NCI-H446 treated with DMSO at 0.1 percent for 48 hours (cell line): ENCODE measurements around the gene MCC.
"Not testable (repeated sequence)": the region's sequence is repeated elsewhere in the genome, so short reads cannot be mapped to it uniquely, and the experiment has no call there.

Experiments
- DNase-seq: peaks from one replicate; lab custom pipeline; 2025; lab: John Stamatoyannopoulos, UW

Gene MCC

DNA sequence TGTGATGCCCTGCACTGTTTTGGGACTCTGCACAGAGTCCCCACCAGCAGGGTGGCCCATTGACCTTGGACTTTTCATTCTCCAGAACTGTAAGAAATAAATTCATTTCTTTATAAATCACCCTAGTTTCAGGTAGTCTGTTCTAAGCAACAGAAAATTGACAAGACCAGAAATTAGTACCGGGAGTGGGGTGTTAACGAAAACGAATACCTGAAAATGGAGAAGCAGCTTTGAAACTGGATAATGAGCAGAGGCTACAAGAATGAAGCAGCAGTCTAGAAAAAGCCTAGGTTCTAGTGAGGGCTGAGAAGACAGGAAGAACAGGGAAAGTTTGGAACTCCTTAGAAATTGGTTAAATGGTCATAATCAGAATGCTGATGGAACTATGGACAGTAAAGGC, 2.1 kb upstream of the MCC start:
- no peak for DNase-seq

DNA sequence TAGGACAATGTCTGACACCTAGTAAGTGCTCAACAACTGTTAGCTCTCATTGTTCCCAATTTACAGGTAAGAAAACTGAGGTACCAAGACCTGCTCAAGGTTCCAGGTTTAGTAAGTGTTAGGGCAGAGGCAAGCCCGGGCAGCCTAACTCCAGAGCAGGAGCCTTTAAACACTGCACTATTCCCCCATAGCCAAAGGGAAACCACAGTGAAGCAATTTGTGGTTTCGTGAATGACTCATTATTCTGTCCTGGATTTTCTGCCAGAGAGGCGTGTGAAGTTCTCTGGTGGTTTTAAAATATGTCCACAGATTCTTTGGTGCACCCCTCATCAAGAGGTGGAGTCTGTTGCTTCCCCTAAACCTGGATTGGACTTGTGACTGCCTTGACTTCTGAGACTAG, 1.0 kb upstream of the MCC start:
- no peak for DNase-seq

DNA sequence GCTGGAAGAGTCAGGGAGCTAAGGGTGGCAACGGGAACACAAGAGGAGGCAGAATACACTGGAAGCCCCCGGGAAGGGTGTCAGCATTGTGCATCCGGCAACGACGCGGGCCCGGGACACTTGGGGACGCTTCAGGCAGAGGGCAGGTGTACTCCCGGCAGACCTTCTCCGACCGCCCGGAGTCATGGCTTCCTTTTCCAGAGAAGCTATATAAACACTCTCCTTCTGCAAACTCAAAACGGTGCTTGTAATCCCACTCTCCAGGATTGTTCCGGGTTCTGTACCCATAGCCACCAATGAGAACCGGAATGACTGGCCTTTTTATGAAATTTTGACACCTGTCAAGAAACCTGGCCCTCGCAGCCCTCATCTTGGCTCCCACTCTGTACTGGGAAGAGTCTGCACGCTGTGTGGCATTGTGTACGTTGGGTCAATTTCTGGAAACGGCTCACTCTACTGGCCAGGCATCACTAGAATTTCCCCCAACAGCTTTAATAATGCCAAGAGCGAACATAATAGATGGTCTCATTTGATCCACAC, 462 bp upstream of the MCC start:
- DNase-seq = no peak

DNA sequence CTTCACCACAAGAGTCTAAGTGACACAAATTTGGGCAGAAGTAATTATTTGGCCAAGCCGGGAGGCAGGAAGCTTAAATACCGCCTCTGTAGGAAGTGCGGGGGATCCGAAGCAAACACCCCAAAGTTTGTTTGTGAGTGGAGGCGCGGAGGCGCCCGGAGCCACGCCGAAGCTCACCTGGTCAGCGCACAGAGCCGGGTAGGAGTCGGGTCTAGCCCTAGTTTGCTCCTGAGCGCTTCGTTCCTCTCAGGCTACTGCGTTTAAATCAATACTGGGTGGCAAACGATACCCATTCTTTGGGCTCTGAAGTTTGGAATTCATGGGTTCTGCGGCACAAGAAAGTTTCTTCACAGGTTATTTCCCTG, 855 bp downstream of the MCC start:
- DNase-seq = no peak

DNA sequence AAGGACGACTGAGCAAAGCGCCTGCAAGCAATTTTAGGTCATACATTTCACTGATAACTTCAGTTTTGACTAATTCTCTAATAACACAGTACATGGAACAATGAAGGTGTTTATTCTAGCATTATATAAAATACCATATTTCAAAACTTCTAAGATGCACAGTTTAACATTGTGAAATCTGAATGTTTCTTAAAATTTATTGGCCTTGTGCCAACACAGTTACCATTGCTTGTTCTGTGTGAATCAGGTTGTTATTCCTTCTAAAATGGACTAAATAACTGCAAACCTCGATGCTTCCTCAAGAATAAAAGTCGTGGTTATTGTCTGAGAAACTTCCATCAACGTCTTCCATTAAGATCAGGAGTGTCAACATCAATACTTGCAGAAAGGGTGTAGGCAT, 8.0 kb downstream of the MCC start:
- DNase-seq = no peak

DNA sequence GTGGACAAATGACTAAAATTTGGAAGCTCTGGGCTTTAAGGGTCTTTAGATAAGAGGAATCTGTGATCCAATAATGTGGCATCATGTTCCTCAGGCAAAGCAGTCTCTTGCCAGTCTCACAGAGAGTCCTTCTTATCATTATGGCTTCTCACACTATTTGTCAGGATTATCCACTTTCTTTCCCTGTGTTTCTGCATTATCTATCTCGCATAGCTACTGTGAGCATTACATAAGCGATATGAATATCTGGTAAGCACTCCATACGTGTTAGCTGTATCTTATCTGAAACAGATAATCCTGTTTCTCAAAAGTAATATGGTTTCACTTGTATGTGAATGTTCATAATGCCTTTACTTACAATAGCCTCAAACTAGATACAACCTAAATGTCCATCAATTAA, 9.6 kb downstream of the MCC start:
- DNase-seq = no peak

DNA sequence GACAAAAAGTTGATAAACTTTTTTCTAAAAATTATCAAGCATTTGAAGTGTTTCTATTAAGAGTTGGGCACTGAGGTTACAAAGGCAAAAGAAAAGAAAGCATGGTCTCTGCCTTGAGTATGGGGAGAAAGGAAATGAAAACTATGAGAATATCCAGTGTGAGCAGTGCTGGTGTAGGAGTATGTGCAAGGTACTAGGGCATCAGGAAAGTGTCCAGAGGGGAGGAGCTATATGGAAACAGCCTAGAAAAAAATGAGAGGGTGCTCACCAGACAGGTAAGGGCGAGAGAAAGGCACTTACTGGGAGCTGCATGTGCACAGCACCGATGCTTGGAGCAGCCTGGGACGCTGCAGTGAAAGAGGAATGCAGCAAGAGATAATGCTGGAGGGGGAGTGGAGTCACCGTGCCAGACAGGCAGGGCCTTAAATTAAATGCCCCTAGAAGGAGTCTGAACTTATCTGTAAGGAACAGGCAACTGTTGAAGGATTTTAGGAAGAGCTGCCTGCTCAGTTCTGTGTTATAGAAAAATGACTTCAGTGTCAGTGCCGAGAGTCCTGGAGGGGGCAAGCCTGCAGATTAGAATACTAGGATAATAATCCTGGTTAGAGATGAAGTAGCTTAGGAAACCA, 14.0 kb downstream of the MCC start:
- DNase-seq = no peak

DNA sequence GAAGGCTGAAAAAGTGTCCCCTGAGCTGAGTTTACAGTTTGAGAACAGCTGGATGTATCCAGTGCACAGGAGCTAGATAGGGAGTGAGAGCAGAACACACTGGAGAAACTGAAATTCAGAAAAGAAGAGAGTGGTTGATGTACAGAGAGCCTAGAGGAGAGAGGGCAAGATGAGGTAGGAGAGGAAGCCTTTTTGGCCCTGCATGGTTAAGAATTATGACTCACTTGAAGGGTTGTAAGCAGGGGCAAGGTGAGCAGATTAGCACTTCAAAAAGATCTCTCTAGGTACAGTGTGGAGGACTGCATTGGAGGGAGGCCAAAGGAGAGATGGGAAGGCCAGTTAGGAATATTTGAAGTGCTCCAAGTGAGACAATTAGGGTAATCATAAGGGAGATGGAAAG, 25.2 kb downstream of the MCC start:
- DNase-seq = no peak

DNA sequence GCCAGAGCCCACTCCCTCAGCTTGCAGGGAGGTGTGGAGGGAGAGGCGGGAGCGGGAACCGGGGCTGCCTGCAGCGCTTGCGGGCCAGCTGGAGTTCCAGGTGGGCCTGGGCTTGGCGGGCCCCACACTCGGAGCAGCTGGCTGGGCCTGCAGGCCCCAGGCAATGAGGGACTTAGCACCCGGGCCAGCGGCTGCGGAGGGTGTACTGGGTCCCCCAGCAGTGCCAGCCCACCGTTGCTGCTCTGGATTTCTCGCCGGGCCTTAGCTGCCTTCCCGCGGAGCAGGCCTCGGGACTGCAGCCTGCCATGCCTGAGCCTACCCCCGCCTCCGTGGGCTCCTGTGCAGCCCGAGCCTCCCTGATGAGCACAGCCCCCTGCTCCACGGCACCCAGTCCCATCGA, 31.1 kb downstream of the MCC start:
- not testable (repeated sequence) for DNase-seq

DNA sequence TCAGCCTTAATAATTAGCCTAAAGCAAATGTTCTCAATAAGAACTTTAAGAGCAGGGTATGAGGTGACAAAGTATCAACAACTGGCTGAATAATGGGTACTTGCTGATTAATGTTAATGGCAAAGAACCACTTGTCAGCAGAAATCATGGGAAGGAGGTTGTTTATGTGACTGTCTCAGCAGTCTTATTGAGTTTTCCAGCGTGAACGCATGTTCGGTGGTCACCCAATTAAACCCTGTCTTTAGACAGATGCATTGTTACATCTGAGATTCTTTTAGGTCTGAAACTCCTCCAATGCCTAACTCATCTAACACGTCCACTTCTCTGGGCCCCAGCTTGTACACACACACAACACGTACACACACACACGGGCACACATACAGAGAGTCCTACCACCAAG, 35.3 kb downstream of the MCC start:
- no peak for DNase-seq

DNA sequence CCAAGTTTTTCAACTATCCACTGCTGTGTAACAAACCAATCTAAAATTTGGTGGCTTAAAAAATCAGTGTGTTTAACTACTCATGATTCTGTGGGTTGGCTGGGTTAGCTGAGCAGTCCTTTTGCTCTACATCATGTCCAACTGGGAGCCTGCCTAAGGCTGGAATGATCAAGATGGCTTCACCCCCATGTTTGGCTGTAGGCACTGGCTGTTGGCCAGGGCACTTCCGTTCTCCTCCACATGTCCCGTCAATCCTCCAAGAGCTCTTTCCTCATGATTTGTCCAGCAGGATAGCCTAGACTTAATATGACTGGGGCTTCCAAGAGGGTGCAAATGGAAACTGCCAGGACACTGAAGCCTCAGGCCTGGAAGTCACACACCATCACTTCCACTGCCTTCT, 36.5 kb downstream of the MCC start:
- DNase-seq = peak; percentile 52

DNA sequence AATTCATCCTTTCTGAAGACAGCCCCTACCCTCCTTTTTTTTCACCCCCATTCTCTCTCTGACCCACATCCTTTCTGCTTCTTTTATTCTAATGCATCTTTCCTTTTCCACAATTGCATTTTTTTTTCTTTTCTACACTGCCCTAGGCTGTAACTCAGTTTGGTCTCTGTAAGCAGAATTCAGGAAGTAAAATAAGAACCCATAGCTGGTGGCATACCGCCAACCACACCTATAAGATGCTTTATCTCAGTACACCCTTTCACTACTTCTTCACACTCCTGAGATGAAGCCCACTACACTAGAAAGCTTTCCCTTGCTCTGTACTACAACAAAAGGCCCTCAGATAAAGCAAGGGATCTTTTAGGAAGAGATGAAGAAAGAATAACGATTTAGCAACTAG, 37.3 kb downstream of the MCC start:
- no peak for DNase-seq

DNA sequence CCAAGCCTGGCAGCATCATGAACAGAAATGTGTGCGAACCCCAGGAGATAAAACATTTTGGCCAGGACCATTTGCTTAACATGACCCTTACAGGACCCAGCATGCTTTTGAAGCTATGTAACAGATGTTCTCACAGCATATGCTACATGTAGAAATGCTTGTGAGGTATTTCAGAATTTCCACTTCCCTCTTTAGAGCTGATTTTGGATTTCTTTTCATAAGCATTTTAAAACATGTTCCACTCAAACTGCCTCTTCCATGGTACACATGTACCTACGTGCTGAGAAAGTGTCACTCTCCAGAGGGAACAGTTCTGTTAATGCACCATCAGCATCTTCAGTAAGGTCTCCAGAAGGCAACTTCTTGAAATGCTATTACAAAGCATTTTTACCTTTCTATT, 37.8 kb downstream of the MCC start:
- no peak for DNase-seq

DNA sequence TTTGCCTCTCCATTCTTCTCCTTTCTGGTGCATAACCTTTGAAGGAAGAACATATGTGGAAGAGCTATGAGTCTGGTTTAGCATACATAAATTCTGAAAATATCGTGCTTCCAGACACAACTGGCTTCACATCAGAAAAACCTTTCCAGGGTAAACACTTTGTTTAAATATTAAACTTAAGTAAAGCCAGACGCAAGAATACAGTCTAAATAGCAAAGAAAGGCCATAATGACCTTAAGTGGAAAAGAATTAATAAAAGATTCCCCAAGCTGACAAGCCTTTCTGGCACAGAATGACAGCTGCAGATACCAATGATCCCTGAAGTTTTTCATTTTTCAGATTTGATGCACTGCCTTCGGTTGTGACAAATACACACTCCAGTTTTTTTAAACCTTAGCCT, 40.0 kb downstream of the MCC start:
- no peak for DNase-seq

DNA sequence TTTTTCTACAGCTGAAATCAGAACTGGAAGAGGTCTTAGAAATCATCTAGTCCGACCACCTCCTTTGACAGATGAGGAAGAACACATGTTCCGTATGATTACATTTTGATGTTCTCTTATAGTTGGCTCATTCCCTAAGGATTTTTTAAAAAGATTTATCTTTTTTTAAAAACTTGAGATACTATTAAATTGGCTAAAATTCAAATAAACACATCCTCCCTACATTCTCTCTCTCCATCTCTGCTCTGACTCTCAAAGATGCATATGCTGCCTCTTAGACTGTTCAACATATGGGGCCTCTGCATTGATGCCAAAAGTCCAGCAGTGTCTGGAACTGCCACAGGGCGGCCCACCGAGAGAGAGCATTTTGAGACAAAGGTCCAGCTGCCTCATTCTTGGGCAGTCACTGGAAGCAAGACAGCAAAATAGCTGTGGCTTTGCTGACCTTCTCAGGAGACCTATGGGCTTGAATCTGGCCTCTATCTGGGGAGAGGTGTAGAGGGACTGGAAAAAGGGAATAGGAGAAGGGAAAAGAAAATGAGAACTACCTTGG, 40.7 kb downstream of the MCC start:
- DNase-seq = peak; percentile 66

DNA sequence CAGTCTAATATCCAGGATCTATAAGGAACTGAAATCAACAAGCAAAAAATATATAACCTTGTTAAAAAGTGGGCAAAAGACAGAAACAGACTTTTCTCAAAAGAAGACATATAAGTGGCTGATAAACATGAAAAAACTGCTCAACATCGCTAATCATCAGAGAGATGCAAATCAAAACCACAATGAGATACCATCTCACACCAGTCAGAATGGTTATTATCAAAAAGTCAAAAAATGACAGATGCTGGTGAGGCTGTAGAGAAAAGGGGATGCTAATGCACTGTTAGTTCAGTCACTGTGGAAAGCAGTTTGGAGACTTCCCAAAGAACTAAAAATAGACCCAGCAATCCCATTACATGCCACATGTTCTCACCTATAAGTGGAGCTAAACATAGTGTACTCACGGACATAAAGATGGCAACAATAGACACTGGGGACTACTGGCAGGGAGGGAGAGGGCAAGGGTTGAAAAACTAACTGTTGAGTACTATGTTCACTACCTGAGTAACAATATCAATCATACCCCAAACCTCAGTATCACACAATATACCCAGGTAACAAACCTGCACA, 41.8 kb downstream of the MCC start:
- no peak for DNase-seq

DNA sequence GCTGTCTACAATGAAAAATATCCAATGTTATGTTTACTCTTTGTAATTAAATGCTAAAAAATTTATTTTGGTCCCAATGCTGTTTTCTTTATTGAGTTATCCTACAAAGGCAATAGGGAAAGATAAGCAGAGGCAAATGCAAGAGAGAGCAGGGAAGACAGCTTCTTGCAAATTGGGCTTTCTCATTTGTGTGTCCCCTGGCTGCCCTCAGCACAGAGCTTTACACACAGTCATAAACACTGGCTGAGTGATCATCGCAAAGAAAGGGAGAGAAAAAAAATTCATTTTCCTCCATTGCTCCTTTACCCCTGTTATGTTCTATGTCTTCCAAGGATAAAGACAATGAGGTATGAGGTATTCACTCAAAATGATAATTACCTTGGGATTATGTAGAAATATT, 51.1 kb downstream of the MCC start:
- no peak for DNase-seq

DNA sequence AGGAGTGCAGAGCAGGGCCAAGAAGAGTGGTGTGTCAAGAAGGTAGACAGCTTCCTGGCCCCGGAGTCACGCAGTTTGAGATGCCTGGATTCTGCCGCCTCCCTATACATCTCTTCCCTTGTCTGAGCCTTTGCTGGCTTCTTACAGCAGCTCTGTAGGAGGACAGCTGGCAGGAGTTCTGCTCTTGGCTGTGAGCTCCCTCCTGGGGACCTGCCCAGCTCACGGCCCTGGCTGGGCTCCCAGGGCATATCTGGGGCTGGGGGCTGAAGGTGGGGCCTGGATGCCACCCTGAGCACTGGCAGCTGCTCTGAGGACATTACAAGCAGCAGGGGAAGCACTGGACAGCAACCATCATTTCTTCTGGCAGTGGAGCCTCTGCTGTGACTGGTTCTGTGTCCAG, 52.7 kb downstream of the MCC start:
- DNase-seq = peak; percentile 77

DNA sequence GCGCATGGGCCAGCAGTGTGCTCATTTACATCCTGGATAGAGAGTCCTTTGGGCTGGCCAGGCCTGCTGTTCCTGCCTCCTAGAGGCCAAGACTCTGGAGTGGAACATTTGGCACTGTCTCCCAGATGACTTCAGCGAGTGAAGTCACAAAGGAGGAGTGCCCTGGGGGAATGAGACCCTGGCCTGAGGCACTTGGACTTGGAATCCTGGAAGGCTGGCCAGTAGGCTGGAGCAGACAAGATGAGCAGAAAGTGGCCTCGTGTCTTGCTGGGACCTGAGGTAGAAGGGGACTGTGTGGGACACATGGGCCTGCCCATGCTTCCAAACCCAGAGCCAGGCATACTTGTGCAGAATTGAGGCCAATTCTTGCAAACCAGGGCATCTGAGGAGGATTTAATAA, 53.4 kb downstream of the MCC start, which contains the start of gene TSSK1B:
TSSK1B (minus strand) TSS at position 101 of the 400 bp plus-strand sequence. CDS start 150 bp downstream, outside the sequence.
- DNase-seq = peak; percentile 61

DNA sequence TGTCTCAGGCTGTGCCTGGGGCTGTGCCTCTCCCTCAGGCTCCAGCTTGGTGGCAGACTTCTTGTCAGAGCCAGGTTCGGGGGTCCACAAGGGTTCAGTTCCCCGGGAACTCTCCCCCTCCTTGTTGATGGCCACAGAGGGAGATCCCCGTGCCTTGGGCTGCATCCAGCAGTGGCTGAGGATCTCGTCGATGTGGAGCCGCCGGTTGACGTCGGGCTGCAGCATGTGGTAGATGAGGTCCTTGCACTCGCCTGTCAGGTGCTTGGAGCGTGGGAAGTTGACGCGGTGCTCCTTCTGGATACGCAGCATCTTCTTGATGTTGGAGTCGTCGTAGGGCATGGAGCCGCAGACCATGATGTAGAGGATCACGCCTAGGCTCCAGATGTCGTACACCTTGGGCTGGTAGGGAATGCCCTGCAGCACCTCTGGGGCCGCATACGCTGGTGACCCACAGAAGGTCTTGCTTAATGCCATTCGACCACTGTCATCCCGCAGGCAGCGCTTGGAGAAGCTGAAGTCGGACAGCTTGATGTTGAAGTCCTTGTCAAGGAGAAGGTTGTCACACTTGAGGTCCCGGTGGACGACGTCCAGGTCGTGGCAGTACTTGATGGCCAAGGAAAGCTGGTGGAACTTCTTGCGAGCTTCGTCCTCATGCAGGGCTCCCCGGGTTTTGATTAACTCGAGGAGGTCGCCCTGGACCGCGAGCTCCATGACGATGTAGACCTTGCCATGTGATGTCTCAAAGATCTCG, 54.2 kb downstream of the MCC start:
- no peak for DNase-seq

DNA sequence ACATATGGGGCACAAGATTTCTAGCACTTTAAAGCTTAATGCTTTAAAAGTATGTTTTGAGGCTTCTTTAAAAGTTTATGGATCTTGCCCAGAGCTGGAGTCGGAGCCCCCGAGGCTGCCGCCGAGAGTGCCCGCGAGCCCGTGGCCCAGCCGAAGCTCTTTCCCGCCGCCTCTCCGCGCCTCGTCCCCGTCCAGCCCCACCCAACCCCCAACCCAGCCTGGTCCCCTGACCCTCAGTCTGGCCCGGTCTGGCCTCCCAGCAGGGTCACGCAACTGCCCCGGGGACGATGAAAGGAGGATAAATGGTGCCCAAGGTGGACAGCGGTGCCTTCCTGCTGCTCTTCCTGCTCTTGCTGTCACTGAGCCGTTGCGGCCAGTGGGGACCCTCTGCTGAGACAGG, 55.2 kb downstream of the MCC start:
- DNase-seq = no peak

DNA sequence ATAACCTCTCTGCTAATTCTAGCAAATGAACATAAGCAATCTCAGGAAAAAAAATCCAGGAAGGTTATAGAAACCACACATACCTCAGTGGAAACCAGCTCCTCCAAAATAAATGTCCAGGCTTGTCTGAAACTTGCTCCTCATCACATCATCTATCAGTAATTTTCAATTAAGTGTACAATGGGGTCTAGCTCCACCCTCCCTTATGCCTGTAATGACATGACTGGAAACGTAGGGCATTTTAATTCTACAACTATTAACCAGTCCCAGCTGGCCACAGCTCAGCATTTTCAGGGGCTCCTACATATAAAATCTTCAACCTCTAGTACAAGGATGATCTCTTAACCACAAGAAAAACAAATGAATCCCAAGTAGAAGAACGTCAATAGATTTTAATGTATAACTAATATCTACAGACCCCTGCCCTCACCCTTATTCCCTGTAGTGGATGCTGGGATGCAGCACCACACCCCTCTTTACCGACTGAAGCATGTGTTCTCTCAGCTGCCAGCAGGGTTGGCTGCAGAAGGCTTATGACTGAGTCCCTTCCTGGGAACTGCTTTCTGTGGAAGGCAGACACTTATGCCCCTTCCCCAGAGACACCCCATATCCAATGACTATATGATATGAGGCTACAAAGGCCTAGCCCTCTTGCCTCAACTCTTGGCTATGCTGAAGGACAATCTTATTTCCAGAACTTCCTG, 60.2 kb downstream of the MCC start:
- DNase-seq = peak; percentile 25
